ENCODE data around the gene SORCS2.

SORCS2 gene

GRCh38 chr4:7631288-7632014 is 439.1 kb downstream of the SORCS2 start:
- FAIRE-seq (no peak), DNase-seq (ENCODE audit: insufficient read length, low spot score) (no peak)

- DNase-seq (ENCODE audit: insufficient read length, low spot score) (no peak), FAIRE-seq (no peak)
Observed at GRCh38 chr4:7632341-7632740, 440.0 kb downstream of the SORCS2 start.

- FAIRE-seq = no peak
- DNase-seq (ENCODE audit: insufficient read length, low spot score) = no peak
Observed at GRCh38 chr4:7632971-7633370, 440.6 kb downstream of the SORCS2 start.

GRCh38 chr4:7634661-7635251 is 442.4 kb downstream of the SORCS2 start:
- DNase-seq (ENCODE audit: insufficient read length, low spot score) = no peak
- FAIRE-seq = no peak

- FAIRE-seq (no peak), DNase-seq (ENCODE audit: insufficient read length, low spot score) (no peak)
Observed at GRCh38 chr4:7635445-7636239, 443.3 kb downstream of the SORCS2 start.

GRCh38 chr4:7636240-7636508 is 443.8 kb downstream of the SORCS2 start:
- DNase-seq (ENCODE audit: insufficient read length, low spot score) (no peak), FAIRE-seq (no peak)

GRCh38 chr4:7637139-7637538 is 444.8 kb downstream of the SORCS2 start:
- no peak for DNase-seq (ENCODE audit: insufficient read length, low spot score)

GRCh38 chr4:7637971-7638370 is 445.6 kb downstream of the SORCS2 start:
- no peak for FAIRE-seq

More at GRCh38 chr4:7637139-7637538, 444.8 kb downstream of the SORCS2 start:
- no peak for FAIRE-seq

GRCh38 chr4:7638489-7638888 is 446.2 kb downstream of the SORCS2 start:
- DNase-seq (ENCODE audit: insufficient read length, low spot score) = no peak
- FAIRE-seq = no peak

More at GRCh38 chr4:7637971-7638370, 445.6 kb downstream of the SORCS2 start:
- no peak for DNase-seq (ENCODE audit: insufficient read length, low spot score)

GRCh38 chr4:7638984-7639789 is 446.8 kb downstream of the SORCS2 start:
- DNase-seq (ENCODE audit: insufficient read length, low spot score) = no peak
- no peak for FAIRE-seq

GRCh38 chr4:7640136-7640535 is 447.8 kb downstream of the SORCS2 start:
- DNase-seq (ENCODE audit: insufficient read length, low spot score) (no peak), FAIRE-seq (peak; percentile 95)

GRCh38 chr4:7641712-7642111 is 449.4 kb downstream of the SORCS2 start:
- DNase-seq (ENCODE audit: insufficient read length, low spot score) = no peak
- no peak for FAIRE-seq

GRCh38 chr4:7642741-7643458 is 450.6 kb downstream of the SORCS2 start:
- DNase-seq (ENCODE audit: insufficient read length, low spot score) (no peak), FAIRE-seq (no peak)

GRCh38 chr4:7645158-7645557 is 452.8 kb downstream of the SORCS2 start:
- FAIRE-seq (no peak), DNase-seq (ENCODE audit: insufficient read length, low spot score) (no peak)

- DNase-seq (ENCODE audit: insufficient read length, low spot score) (no peak), FAIRE-seq (no peak)
Observed at GRCh38 chr4:7645956-7646355, 453.6 kb downstream of the SORCS2 start.

- FAIRE-seq = no peak
Observed at GRCh38 chr4:7646384-7647061, 454.2 kb downstream of the SORCS2 start.

GRCh38 chr4:7647186-7647585 is 454.8 kb downstream of the SORCS2 start:
- DNase-seq (ENCODE audit: insufficient read length, low spot score) (no peak), FAIRE-seq (peak; percentile 4)

More at GRCh38 chr4:7646384-7647061, 454.2 kb downstream of the SORCS2 start:
- no peak for DNase-seq (ENCODE audit: insufficient read length, low spot score)

- peak; percentile 96 for FAIRE-seq
- peak; percentile 82 for DNase-seq (ENCODE audit: insufficient read length, low spot score)
Observed at GRCh38 chr4:7647600-7648543, 455.5 kb downstream of the SORCS2 start.
